ENCODE results near the gene CXorf66.
"Not testable (repeated sequence)": the region's sequence is repeated elsewhere in the genome, so short reads cannot be mapped to it uniquely, and the experiment has no call there.

CXorf66 gene

DNA sequence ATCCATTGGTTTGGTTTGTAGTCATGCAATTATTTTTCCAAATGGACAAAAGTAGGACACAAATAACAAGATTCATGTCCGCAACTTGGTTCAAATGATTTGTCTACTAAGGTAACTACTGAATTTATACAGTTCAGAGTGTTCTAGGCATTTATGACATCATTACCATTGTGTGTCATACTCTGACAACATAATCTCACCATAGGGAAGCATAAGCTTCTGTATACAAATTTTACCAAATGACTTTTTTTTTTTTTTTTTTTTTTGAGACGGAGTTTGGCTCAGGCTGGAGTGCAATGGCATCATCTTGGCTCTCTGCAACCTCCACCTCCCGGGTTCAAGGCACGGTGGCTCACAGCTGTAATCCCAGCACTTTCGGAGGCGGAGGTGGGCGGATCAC, at the start of gene CXorf66:
Gene CXorf66, minus strand, starts transcription at position 101 of the 400 bp plus-strand sequence. Its CDS starts 25 bp downstream, at position 76.
- no peak for DNase-seq (ENCODE audit: low spot score)

GRCh38 chrX:139982856-139983255, 17.5 kb upstream of the CXorf66 start:
- DNase-seq (ENCODE audit: low spot score), result no peak

DNA sequence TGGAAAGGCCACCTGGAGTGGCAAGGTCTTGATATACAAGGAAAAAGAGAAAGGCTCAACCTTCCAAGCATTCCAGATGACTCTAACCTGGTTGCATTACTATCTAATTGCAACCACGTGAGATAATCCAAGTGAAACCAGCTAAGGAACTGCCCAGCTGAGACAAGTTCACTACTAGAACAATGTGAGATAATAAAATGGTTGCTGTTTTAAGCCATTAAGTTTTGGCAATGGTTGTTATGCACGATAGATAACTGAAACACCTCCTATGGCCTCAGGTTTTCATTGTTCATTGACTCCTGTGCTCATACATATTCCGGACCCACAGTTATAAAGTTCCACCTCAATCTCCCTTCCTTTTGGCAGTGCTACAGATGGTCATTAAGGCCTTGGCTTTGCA, 9.2 kb upstream of the CXorf66 start:
- DNase-seq (ENCODE audit: low spot score), result no peak

- no peak for DNase-seq (ENCODE audit: low spot score)
These were observed 7.6 kb upstream of the CXorf66 start for GRCh38 chrX:139972629-139973624.

DNA sequence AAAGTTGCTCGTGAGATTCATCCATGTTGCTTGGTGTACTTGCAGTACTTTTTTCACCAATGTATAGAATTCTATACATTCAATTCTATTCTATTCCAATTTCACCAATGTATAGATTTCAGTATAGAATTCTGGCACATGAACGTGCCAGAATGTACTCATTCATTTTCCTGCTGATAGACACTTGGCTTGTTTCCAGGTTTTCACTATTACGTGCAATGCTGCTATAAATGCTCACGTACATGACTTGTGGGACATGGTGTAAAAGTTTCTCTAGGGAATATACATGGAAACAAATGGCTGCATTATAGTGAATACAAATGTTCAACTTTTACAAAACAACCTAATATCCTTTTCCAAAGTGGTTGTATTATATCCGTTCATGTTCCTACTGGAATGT, 6.8 kb upstream of the CXorf66 start:
- DNase-seq (ENCODE audit: low spot score), result no peak

- DNase-seq (ENCODE audit: low spot score), result no peak
These were observed 6.1 kb upstream of the CXorf66 start for GRCh38 chrX:139971394-139971749.

GRCh38 chrX:139969286-139969685, 4.0 kb upstream of the CXorf66 start:
- no peak for DNase-seq (ENCODE audit: low spot score)

- DNase-seq (ENCODE audit: low spot score), result no peak
These were observed 2.4 kb upstream of the CXorf66 start for GRCh38 chrX:139967750-139968149.

GRCh38 chrX:139967300-139967699, 2.0 kb upstream of the CXorf66 start:
- peak; percentile 24 for DNase-seq (ENCODE audit: low spot score)

- DNase-seq (ENCODE audit: low spot score), result not testable (repeated sequence)
These were observed 838 bp upstream of the CXorf66 start for GRCh38 chrX:139966159-139966558.

GRCh38 chrX:139961091-139961490, 4.2 kb downstream of the CXorf66 start:
- DNase-seq (ENCODE audit: low spot score), result not testable (repeated sequence)

GRCh38 chrX:139949703-139950102, 15.6 kb downstream of the CXorf66 start:
- no peak for DNase-seq (ENCODE audit: low spot score)

DNA sequence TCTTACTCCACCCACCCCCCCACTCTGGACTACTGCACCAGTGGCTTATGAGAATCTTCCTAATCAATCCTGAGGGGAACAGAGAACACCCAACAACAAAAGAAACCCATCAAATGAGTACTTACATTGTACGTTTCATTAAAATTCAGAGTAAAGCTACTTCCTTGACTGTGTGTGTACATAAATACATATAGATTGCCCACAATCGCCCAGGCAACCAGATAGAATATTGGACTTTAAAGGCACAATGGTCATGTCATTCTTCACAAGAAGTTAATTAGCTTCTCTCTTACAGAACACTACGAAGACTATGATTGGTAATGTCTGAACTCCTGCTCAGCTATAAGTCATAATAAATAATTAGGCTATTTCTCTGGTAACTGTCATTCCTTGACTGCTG, 20.2 kb downstream of the CXorf66 start:
- no peak for DNase-seq (ENCODE audit: low spot score)

GRCh38 chrX:139936259-139936658, 29.1 kb downstream of the CXorf66 start:
- DNase-seq (ENCODE audit: low spot score), result no peak

DNA sequence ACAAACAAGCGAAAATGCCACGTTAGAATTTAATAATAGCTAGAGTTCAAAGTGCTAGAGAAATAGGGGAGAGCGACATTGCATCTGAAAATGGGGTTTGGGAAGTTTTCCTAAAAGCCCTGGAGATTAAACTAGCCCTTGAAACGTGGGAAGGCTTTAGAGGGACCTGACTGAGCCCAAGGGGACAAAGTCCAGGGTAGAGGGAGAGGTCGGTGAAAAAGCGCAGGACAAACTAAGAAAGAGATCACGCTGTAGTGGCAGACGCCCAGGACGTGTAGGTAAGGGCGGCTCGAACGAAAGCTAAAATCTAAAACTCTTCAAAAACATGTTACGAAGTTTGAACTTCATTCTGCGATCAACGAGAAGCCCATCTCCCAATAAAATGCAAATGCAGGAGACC, 31.4 kb downstream of the CXorf66 start:
- no peak for DNase-seq (ENCODE audit: low spot score)

- DNase-seq (ENCODE audit: low spot score), result peak; percentile 80
These were observed 32.2 kb downstream of the CXorf66 start, which contains the start of gene ATP11C for GRCh38 chrX:139932901-139933796. TSS of gene ATP11C (minus strand) at chrX:139933053. CDS start at chrX:139932042, 1,011 bp downstream.

GRCh38 chrX:139932073-139932900, 33.0 kb downstream of the CXorf66 start:
- DNase-seq (ENCODE audit: low spot score), result peak; percentile 53

- DNase-seq (ENCODE audit: low spot score), result no peak
These were observed 33.7 kb downstream of the CXorf66 start for GRCh38 chrX:139931646-139932072.

- DNase-seq (ENCODE audit: low spot score), result no peak
These were observed 34.2 kb downstream of the CXorf66 start for GRCh38 chrX:139930916-139931645.

DNA sequence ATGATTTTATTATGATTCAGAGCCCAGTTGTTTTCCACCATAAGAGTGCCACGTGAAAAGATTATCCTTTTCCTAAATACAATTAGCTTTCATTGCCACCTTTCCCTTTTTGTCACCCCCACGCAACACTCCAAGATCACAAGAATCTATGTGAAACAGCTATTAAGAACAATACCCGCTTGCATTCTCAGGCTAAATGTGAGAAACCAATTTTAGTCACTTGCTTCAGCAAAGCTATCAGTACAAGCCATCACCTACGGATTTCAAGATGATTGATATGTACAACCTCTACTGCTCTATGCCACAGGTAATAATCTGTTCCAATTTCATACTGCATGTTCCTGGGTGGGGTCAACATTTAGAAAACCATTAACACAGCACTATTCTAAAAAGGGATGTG, 34.9 kb downstream of the CXorf66 start:
- DNase-seq (ENCODE audit: low spot score), result no peak

DNA sequence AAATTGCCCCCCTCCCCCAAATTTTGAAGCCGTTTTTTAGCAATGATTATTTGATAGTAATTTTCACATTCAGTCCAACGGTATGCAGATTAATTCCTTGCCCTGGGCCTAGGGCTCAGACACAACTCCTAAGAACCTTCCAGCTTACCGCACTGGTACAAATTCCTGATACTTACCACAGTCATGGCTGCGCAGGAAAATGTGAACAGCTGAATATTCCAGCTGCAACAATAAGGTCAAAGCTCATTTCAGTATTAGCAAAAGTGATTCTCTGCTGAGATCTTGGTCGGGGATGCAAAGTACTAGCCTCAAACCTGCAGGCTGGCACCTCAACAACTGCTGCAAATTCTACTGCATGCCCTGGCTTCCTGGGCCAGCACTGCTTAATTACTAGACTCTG, 35.4 kb downstream of the CXorf66 start:
- no peak for DNase-seq (ENCODE audit: low spot score)
